Fibroblast of skin of scalp (primary cell): Measurements from ENCODE around the gene TSHZ1.

Source experiments
- DNase-seq: peaks from one replicate; pipeline ENCODE4 v3.0.0-alpha.2; 2013

TSHZ1 gene

GRCh38 chr18:75277610-75277928 is 67.0 kb downstream of the TSHZ1 start:
- no peak for DNase-seq

GRCh38 chr18:75279381-75279780 is 68.8 kb downstream of the TSHZ1 start:
- peak; percentile 13 for DNase-seq

GRCh38 chr18:75280427-75281280 is 70.1 kb downstream of the TSHZ1 start:
- DNase-seq = no peak

GRCh38 chr18:75282746-75283145 is 72.1 kb downstream of the TSHZ1 start:
- no peak for DNase-seq

DNA sequence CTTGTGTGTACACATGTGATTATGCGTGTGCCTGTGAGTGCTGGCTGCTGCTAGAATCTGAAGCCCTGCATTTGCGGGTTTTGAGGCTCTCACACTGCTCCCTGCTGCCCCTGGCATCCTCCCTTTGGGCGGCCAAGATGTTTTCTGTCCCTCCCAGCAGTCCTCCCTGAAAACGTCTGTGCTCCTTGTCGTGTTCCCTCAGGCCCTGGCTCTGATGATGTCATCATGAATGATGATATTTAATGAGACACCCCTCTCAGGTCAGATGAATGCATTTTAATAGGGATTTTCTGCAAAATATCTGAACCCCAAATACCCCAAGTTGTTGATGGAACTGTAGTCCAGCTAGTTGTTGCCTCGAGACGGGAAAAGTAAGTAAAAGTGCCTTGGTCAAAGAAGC is 73.1 kb downstream of the TSHZ1 start:
- no peak for DNase-seq

- no peak for DNase-seq
Observed at GRCh38 chr18:75284566-75284965, 74.0 kb downstream of the TSHZ1 start.

GRCh38 chr18:75285876-75286275 is 75.3 kb downstream of the TSHZ1 start:
- DNase-seq = no peak

GRCh38 chr18:75287006-75287405 is 76.4 kb downstream of the TSHZ1 start:
- DNase-seq = no peak

- DNase-seq = no peak
Observed at GRCh38 chr18:75287700-75288099, 77.1 kb downstream of the TSHZ1 start.

DNA sequence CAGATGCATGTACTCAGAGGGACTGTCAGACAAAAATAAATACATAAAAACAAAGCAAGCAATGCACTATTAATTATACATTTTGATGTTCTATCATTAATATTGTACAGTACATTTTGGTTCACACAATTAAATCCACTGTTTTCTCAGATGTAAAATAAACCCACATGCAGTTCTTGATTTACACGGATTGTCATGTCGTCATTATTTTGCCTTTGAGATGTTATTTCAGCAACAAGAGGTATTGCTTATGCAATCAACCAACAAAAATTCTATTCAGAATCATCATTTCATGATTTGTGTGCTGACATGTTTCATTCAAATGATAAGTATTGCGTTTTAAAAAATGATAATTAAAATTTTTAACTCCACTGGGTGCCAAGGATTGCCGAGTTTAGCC is 79.2 kb downstream of the TSHZ1 start:
- no peak for DNase-seq

DNA sequence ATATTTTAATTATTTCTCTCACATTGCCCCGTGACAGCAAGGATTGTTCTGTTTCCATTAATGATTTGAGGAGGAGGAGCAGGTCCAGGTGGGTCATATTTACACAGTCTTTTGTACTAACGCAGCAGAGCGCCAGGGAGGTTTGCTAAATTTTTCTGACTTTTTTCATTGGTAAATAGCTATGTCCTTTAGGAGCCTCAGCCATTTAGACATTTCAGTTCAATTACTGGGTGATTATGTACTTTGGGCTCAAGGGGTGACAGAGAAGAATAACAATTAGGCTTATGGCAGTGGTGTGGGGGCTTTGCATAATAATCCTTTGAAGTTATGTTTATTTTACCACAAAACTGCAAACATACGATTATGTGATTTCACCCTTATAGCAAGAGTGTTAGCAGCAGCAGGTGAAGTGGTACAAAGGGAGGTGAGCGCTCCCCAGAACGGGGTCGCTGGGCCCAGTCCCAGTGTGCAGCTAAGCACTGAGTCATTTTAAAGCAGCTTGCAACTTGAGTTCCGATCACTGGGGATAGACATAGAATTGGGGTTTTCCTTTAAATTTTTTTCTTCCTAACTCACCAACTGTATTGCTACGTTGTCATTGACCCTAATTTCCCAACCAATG is 80.3 kb downstream of the TSHZ1 start:
- no peak for DNase-seq

DNA sequence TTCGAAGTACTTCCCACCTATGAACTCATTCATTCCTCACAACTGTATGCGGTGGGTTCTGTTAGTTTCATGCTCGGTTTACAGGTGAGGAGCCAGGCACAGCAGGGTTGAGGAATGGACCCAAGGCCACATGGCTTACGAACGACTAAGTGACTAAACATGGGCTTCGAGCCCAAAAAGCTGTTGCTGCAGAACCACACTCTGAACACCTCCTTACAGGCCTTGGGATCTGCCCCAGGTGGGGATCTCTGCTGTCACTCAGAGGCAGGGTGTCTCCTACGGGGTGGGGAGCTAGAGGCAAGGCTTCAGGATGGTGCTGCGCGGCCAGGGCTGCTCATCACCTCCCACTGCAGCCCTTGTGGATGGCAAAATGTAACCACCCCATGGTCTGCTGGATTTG is 80.9 kb downstream of the TSHZ1 start:
- DNase-seq = no peak

DNA sequence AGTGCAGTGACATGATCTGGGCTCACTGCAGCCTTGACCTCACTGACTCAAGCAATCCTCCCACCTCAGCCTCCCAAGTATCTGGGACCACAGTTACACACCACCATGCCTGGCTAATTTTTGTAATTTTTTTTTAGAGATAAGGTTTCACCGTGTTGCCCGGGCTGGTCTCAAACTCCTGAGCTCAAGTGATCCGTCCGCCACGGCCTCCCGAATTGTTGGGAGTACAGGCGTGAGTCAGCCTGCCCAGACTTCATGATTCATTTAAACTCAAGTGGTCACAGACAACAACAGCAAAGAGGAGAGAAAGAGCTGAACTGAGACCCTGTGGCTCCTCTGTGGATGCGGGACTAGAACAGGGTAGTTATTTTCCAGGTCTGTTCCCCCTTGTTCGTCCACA is 83.0 kb downstream of the TSHZ1 start:
- DNase-seq = peak; percentile 25

GRCh38 chr18:75297731-75298130 is 87.1 kb downstream of the TSHZ1 start:
- peak; percentile 6 for DNase-seq

DNA sequence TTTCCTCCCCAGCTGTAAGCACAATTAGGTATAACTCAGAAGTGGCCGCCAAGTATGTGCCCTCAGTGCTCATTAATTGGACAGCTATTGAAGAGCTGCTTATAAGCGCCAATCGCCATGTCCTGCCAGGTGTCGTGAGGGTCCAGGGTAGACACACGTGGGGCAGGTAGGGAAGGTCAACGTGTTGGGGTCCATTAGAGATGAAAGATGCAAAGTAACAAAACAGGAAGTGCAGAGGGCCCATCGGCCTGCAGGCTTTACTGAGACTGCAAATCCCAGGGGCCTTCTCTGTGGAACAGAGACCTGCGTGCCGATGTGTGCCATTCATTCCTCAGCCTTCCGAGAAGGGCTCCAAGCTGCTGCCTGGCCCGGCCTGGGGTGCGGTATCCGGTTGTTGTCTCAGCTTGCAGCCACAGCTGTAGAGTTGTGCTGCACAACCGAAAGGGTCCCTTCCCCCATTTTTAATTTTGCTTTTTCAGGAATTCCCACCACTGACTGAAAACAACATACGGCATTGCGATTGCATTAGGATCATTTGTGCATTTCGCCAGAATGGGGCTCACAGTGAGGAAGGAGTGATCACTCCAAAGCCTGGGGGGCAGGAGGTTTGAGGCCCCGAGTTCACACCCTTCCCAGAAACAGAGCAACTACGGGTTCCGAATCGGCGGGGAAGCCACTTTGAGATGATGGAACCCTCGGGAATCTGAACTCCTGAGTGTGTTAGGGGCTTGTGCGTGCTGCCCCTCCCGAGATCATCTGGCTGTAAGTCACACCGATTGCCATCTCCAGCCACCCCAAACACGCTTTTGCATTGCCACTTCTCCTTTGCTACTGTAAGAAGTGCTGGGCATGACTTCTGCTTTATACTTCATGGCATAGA is 94.3 kb downstream of the TSHZ1 start:
- DNase-seq = no peak

GRCh38 chr18:75305984-75306383 is 95.4 kb downstream of the TSHZ1 start:
- DNase-seq = no peak

- no peak for DNase-seq
Observed at GRCh38 chr18:75307530-75307929, 96.9 kb downstream of the TSHZ1 start.

- DNase-seq = no peak
Observed at GRCh38 chr18:75309564-75309963, 99.0 kb downstream of the TSHZ1 start.

- DNase-seq = no peak
Observed at GRCh38 chr18:75314117-75314516, 103.5 kb downstream of the TSHZ1 start.

DNA sequence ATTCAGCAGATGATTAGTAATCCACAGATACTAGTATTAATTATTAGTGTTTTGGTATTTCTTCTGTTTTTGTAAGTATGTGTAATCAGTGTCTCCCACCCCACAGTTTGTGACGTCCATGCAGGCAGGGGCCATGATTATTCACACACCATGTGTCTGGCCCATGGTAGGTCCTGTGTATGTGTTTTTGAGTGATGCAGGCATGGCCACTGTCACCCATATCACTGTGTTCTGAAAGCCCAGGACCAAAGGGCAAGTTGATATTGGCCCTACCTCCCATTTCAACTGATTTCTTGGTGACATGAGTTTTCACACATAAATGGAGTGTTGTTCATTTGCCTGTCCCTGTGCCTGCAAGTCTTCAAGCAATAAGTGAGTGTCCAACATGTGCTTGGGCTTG is 104.0 kb downstream of the TSHZ1 start:
- DNase-seq = no peak

- no peak for DNase-seq
Observed at GRCh38 chr18:75316223-75316622, 105.6 kb downstream of the TSHZ1 start.

GRCh38 chr18:75316826-75317225 is 106.2 kb downstream of the TSHZ1 start:
- DNase-seq = no peak

GRCh38 chr18:75317300-75317699 is 106.7 kb downstream of the TSHZ1 start:
- DNase-seq = no peak
